ENCODE results near the gene DOCK10. TPM values are rescaled to one million over a fixed set of nuclear protein-coding genes. Genes with fewer than 3 reads are reported as not detected.

The DOCK10 gene
- total RNA-seq, 1 donor, result 20.7 TPM

- no peak overlapping the region for H3K4me3 ChIP-seq (ENCODE audit: low read depth, low read length)
- DNase-seq (ENCODE audit: low read depth), result no peak
- TF ChIP-seq CTCF (IDR thresholded peaks at IDR 0.05; ENCODE audit: insufficient read depth, low read depth, low read length), result no peak
These were observed 66.5 kb downstream of the DOCK10 start for GRCh38 chr2:224975761-224976160.

DNA sequence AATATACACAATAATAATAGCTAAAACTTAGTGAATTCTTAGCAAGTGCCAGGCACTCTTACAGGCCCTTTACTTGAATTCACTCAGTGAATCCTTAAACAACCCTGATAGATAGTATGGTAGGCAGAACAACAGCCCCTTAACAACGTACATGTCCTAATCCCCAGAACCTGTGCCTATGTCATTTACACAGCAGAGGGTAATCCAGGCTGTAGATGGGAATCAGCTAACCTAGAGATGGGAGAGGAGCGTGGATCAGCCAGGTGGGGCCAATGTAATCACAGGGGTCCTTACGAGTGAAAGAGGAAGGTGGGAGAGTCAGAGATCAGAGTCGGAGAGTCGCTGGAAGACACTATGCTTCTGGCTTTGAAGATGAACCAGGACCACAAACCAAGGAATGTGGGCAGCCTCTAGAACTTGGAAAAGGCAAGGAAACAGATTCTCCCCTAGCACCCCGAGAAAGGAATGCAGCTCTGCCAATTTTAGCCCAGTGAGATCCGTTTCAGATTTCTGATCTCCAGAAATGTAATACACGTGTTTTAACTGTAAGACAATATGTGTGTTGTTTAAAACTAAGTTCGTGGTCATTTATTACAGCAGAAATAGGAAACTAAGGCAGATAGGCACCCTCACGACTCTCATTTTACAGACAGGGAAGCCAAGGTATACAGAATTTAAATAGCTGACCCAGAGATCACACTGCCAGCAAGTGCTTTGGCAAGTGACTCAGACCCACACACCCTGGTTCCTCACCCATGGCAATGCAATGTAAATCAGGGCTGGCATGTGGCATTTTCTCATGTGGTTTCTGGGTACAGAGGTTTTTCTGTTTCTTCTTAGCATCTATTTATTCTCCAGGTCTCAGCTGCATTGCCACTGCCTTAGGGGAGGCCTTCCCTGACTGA, 68.9 kb downstream of the DOCK10 start:
- H3K4me3 ChIP-seq (ENCODE audit: low read depth, low read length), result no peak overlapping the region
- no peak for TF ChIP-seq CTCF (IDR thresholded peaks at IDR 0.05; ENCODE audit: insufficient read depth, low read depth, low read length)
- DNase-seq (ENCODE audit: low read depth), result no peak

GRCh38 chr2:224971214-224971613, 71.1 kb downstream of the DOCK10 start:
- no peak overlapping the region for H3K4me3 ChIP-seq (ENCODE audit: low read depth, low read length)
- TF ChIP-seq CTCF (IDR thresholded peaks at IDR 0.05; ENCODE audit: insufficient read depth, low read depth, low read length), result no peak
- no peak for DNase-seq (ENCODE audit: low read depth)

- no peak for DNase-seq (ENCODE audit: low read depth)
- no peak for TF ChIP-seq CTCF (IDR thresholded peaks at IDR 0.05; ENCODE audit: insufficient read depth, low read depth, low read length)
- no peak overlapping the region for H3K4me3 ChIP-seq (ENCODE audit: low read depth, low read length)
These were observed 72.0 kb downstream of the DOCK10 start for GRCh38 chr2:224970311-224970710.

DNA sequence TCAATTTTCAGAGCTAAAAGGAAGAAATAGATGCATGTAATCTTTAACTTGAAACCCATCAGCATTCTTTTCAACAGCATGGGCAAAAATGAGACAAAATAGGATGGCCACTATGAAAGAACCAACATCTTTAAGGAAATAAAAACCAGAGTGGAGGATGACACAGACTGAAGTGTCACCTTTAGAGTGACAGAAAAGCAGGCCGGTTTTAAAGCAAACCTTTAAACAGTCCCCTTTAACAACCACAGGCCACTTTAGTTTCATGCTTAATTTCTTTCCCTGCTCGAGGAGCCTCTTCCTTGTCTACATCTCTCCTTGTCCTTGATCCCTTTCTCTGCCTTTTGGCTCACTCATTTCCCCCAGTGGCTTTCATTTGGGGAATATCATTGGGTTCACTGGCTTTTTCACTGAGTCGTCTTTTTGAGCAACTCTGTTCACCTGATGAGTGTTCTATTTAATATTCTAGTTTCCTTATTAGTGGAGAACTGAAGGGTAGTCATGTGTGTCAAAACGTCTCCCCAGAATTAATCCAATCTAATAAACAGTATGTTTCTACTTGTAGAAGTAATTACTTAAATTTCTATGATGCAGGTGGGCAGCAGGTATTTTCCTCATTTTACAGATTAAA, 72.5 kb downstream of the DOCK10 start:
- no peak for DNase-seq (ENCODE audit: low read depth)
- TF ChIP-seq CTCF (IDR thresholded peaks at IDR 0.05; ENCODE audit: insufficient read depth, low read depth, low read length), result no peak
- H3K4me3 ChIP-seq (ENCODE audit: low read depth, low read length), result no peak overlapping the region

- no peak for DNase-seq (ENCODE audit: low read depth)
- no peak overlapping the region for H3K4me3 ChIP-seq (ENCODE audit: low read depth, low read length)
- no peak for TF ChIP-seq CTCF (IDR thresholded peaks at IDR 0.05; ENCODE audit: insufficient read depth, low read depth, low read length)
These were observed 73.2 kb downstream of the DOCK10 start for GRCh38 chr2:224969095-224969494.
